Heart left ventricle (tissue), 13 donors: ENCODE data around the gene GZMB.

ENCODE experiments used
- POLR2A ChIP-seq, 2 donors: fragments of 450-650 bp; IDR thresholded peaks; one replicate each; pipeline ENCODE4 v1.6.1; 2017; ENCODE audit warnings: antibody characterized with exemption in 2 of 2, mild to moderate bottlenecking in 2 of 2, moderate library complexity in 2 of 2
- TF ChIP-seq, protein P1 (sequence below), 12 donors: fragments of 200-600 bp; sonication (generic) in 4 of 12; IDR thresholded peaks; one replicate each; pipeline versions ENCODE4 v1.5.0 to v1.8.0; 2018 to 2022; ENCODE audit warnings: antibody characterized with exemption in 12 of 12, mild to moderate bottlenecking in 5 of 12
- donor health status: ischemic (EF 13 %, LVEDD 7.1; RV severe dilation, severe dysfunction).
- donor health status: DM: no; HTN: yes; CAD: no.
- donor health status: DM: no; HTN: no; CAD: no.
- donor health status: ischemic (EF 25% LVEDD 6.9; RV normal size, moderate dysfunction).
- donor health status: ischemic (EF 25% LVEDD 5.7; RV mildly dilated, moderate dysfunction).
- donor health status: ischemic (EF 35%, LVEDD 5.7; RV mildly dilated, moderate dysfunction).
- donor health status: nonischemic (EF 11% LVEDD 7.7; RV severe dilation, severe dysfunction).
- donor health status: DM: yes; HTN: yes; CAD: no.
- donor health status: PGD.
- donor health status: ischemic (EF 29% LVEDD 5.4; RV normal size, mild dysfunction).
- donor health status: nonischemic (EF 23%, LVEDD 6.1; RV moderate dilation, normal function).

DNA sequence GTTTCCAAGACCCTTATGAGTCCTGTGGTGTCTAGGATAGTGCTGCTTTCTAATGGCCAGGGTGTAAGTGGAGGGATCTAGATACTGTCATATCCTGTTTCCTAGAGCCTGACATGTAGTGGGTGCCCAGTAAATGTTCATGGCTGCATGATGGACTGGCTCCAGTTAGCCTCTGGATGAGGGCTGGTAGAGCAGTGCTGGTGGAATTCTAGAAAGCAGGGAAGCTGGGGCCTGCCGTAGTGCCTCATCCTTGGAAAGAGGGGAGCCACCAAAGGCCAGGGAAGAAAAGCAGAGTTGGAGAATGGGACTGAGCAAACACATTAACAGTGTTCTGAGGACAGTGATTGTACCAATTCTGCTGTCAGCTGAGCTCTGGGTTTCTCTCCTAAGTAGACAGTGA is 637 bp downstream of the GZMB start:
- TF ChIP-seq, protein P1, sequence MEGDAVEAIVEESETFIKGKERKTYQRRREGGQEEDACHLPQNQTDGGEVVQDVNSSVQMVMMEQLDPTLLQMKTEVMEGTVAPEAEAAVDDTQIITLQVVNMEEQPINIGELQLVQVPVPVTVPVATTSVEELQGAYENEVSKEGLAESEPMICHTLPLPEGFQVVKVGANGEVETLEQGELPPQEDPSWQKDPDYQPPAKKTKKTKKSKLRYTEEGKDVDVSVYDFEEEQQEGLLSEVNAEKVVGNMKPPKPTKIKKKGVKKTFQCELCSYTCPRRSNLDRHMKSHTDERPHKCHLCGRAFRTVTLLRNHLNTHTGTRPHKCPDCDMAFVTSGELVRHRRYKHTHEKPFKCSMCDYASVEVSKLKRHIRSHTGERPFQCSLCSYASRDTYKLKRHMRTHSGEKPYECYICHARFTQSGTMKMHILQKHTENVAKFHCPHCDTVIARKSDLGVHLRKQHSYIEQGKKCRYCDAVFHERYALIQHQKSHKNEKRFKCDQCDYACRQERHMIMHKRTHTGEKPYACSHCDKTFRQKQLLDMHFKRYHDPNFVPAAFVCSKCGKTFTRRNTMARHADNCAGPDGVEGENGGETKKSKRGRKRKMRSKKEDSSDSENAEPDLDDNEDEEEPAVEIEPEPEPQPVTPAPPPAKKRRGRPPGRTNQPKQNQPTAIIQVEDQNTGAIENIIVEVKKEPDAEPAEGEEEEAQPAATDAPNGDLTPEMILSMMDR (IDR thresholded peaks at IDR 0.05), result no peak
- TF ChIP-seq POLR2A (IDR thresholded peaks at IDR 0.05), result no peak
